ENCODE results near the gene AIFM2.
"Not testable (repeated sequence)": the region's sequence is repeated elsewhere in the genome, so short reads cannot be mapped to it uniquely, and the experiment has no call there.

AIFM2 gene

GRCh38 chr10:70112071-70112470, 20.6 kb downstream of the AIFM2 start:
- POLR2A ChIA-PET (ENCODE audit: low non-redundant PET), result no interaction called here
- CTCF ChIA-PET, result interaction anchor here (1.8 kb wide), 1 partner anchor 34 kb away, joined by 5 read pairs; the partner anchor contains the start of gene TYSND1
- 0 out of 2 replicates have a peak overlapping the region, but pooled peaks have one; percentile 6 for H3K27ac ChIP-seq
- DNase-seq (ENCODE audit: low spot score), result no peak
- no peak for TF ChIP-seq CTCF (conservative IDR thresholded peaks at IDR 0.05; ENCODE audit: low read depth)

DNA sequence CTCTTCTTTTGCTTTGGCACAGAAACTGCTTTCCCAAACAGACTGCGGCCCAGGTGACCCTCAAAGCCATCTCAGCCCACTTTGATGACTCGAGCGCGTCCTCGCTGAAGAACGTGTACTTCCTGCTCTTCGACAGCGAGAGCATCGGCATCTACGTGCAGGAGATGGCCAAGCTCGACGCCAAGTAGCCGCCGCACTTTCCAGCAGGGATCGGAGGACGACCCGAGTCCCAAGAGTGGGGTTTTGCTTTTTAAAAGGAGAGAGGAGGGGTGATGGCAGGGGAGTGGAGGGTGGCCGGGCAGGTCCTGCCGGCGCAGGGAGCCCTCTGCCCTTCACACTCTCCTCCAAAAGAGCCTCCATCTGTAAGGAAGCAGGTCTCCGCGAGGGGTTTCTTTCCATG, 21.1 kb downstream of the AIFM2 start:
- ChIA-PET POLR2A (ENCODE audit: low non-redundant PET) (no interaction called here), CTCF (no interaction called here)
- H3K27ac ChIP-seq, result 0 out of 2 replicates have a peak overlapping the region, but pooled peaks have one; percentile 8
- no peak for DNase-seq (ENCODE audit: low spot score)
- no peak for TF ChIP-seq CTCF (conservative IDR thresholded peaks at IDR 0.05; ENCODE audit: low read depth)

DNA sequence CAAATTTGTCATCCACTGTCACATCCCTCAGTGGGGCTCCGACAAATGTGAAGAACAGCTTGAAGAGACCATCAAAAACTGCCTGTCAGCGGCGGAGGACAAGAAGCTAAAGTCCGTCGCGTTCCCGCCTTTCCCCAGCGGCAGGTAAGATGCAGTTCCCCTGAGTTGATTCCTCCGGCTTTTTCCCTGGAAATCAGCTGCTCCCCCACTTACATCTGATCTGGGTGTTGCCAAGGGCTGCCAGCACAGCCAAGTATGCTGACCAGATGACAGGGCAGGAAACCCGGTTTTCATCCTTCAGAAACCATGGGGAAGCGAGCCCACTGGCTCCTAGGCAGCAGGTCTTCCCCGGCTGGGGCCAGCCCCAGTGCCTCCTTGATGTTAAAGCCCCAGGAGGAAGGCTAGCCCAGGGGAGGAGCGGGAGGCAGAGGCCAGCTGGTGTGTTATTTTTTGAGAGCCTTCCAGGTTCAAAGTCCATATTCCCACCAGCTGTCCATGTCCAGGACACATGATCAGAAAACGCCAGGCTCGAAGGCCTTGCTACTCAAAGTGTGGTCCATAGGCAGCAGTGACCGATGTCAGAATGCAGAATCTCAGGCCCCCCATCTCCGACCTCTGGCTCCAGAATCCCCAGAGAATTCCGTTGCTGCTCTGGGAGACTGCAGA, 23.4 kb downstream of the AIFM2 start:
- ChIA-PET CTCF (interaction anchor here (0.6 to 1.0 kb wide), 3 partner anchors 9 to 308 kb away, joined by 3 to 5 read pairs (median 5); partner anchors contain the start of genes COL13A1 and TYSND1), POLR2A (ENCODE audit: low non-redundant PET) (no interaction called here)
- no peak for DNase-seq (ENCODE audit: low spot score)
- no peak for TF ChIP-seq CTCF (conservative IDR thresholded peaks at IDR 0.05; ENCODE audit: low read depth)
- no peak overlapping the region for H3K27ac ChIP-seq

DNA sequence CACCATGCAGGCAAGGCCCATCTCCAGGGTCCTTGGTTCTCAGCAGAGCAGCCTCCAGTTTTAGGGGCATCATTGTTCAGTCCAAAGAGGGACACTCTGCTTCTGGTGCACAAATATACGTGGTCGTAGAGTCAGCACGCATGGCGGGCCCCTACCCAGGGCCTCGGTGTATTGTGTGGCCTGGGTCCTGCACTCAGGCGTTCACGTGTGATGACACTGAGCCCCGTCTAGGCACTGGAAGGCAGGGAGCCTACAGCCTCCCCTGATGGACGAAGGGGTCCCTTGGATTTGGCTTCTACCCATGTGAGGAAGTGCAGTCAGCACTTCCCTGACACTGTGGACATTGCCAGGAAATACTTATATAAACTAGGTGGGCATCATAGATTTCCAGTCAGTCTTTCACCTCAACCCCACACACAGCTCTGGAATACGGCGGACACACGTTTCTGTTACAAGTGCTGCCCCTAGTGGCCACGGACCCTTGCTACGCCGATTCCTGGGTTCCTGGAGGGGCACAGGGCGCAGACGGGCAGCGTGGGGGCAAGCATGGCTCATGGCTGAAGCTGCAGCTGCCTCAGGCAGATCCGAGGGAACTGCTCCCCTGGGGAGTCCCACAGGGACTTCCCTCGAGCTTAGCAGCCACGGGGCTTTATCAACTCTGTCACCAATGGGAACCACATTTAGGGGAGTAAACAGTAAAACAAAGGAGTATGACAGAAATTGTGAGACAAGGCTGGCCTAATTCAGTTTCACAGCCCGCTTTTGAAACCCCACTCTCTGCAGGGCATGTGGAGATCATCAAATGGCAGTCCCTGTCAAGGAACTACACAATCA, 25.4 kb downstream of the AIFM2 start:
- H3K27ac ChIP-seq, result no peak overlapping the region
- DNase-seq (ENCODE audit: low spot score), result no peak
- TF ChIP-seq CTCF (conservative IDR thresholded peaks at IDR 0.05; ENCODE audit: low read depth), result peak; percentile 57
- ChIA-PET POLR2A (ENCODE audit: low non-redundant PET) (no interaction called here), CTCF (interaction anchor here (0.5 to 5.5 kb wide), 9 partner anchors 9 to 592 kb away, joined by 3 to 39 read pairs (median 4); no protein-coding TSS in a partner anchor)

DNA sequence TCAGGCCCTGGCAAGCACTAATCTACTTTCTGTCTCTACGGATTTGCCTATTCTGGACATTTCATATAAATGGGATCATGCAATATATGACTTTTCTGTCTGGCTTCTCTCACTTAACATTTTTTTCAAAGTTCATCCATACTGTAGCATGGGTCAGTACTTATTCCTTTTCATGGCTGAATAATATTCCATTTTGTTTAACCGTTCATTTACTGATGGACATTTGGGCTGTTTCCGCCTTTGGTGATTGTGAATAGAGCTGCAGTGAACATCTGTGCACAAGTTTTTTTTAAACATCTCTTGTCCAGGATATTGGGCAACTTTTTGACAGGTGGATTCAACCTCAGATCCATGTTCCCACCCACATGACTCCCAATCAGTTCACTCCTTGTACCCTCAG, 31.0 kb downstream of the AIFM2 start:
- H3K27ac ChIP-seq, result no peak overlapping the region
- ChIA-PET POLR2A (ENCODE audit: low non-redundant PET) (no interaction called here), CTCF (interaction anchor here (0.6 to 0.7 kb wide), 2 partner anchors 160 to 462 kb away, joined by 3 to 4 read pairs; no protein-coding TSS in a partner anchor)
- no peak for DNase-seq (ENCODE audit: low spot score)
- TF ChIP-seq CTCF (conservative IDR thresholded peaks at IDR 0.05; ENCODE audit: low read depth), result no peak

- DNase-seq (ENCODE audit: low spot score); POLR2A ChIA-PET (ENCODE audit: low non-redundant PET); H3K27ac ChIP-seq: not testable (repeated sequence)
- CTCF ChIA-PET, result interaction anchor here (0.6 kb wide), 2 partner anchors 15 to 461 kb away, joined by 3 read pairs; no protein-coding TSS in a partner anchor
These were observed 31.5 kb downstream of the AIFM2 start for GRCh38 chr10:70101068-70101562.
